ENCODE data around the gene RASGEF1C. TPM values are rescaled to one million over a fixed set of nuclear protein-coding genes. Genes with fewer than 3 reads are reported as not detected.
"Not testable (repeated sequence)": the region's sequence is repeated elsewhere in the genome, so short reads cannot be mapped to it uniquely, and the experiment has no call there.

The RASGEF1C gene
- total RNA-seq, 1 donor from 2014 or later = not detected

GRCh38 chr5:180127682-180128670 is 81.0 kb downstream of the RASGEF1C start:
- Histone ChIP-seq H3K9me3 (no peaks in the 10 kb centered on the region), H3K36me3 (no peaks in the 10 kb centered on the region), H3K27me3 (ENCODE audit: low read depth) (peaks cover 23% of the 10 kb centered on the region), H3K4me3 (no peak overlapping the region), H3K27ac (no peak overlapping the region), H3K4me1 (no peaks in the 10 kb centered on the region)
- ATAC-seq (no peak), DNase-seq (no peak)
- intact Hi-C loops (cut with DNase I) = no loop called here
- TF ChIP-seq, protein P1, sequence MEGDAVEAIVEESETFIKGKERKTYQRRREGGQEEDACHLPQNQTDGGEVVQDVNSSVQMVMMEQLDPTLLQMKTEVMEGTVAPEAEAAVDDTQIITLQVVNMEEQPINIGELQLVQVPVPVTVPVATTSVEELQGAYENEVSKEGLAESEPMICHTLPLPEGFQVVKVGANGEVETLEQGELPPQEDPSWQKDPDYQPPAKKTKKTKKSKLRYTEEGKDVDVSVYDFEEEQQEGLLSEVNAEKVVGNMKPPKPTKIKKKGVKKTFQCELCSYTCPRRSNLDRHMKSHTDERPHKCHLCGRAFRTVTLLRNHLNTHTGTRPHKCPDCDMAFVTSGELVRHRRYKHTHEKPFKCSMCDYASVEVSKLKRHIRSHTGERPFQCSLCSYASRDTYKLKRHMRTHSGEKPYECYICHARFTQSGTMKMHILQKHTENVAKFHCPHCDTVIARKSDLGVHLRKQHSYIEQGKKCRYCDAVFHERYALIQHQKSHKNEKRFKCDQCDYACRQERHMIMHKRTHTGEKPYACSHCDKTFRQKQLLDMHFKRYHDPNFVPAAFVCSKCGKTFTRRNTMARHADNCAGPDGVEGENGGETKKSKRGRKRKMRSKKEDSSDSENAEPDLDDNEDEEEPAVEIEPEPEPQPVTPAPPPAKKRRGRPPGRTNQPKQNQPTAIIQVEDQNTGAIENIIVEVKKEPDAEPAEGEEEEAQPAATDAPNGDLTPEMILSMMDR (IDR thresholded peaks at IDR 0.05) = no peak

DNA sequence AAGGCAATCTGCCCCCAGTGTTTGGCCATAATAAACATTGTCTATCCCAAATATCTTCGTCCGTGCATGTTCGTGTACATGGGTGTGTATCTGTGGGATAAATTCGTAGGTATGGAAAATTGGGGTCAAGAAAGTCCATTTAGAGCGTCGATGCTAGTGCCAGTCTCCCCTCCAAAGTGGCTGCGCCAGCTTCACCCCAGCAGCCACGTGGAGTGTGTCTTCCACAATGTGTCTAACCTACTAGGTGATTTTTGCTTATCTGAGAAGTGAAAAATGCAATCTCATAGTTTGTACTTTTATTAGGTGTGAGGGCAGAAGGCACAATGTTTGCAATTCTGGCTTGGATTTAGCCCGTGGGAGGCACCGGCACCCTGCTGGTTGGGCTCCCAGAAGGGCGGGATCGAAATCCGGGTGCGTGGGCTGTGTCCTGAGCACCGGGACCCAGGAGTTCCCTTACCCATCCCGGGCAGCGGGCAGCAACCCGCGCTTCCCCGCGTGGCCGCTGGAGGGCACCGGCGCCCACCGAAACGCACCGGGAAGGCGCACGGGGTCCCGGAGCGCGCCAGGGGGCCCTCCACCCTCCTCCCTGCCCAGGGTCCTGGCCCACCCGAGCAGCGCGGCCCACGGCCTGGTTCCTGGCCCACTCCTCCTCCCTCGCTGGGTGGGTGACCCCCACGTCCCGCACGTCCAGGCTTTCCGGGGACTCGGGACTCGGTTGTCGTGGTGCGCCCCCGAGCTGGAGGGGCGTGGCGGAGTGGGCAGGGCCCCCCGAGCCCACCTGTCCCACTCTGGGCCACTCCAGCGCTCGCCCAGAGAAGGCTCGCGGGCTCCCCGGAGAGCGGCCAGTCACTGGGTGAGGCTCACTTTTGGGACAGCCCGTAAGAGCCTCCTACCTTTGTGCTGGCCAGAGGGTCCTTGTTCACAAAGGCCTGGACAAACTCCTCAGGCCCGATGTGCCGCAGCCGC is 82.0 kb downstream of the RASGEF1C start:
- no peak for DNase-seq
- Histone ChIP-seq H3K9me3 (no peaks in the 10 kb centered on the region), H3K4me3 (no peak overlapping the region), H3K27ac (no peak overlapping the region), H3K36me3 (no peaks in the 10 kb centered on the region), H3K27me3 (ENCODE audit: low read depth) (peaks cover 25% of the 10 kb centered on the region), H3K4me1 (no peaks in the 10 kb centered on the region)
- intact Hi-C loops (cut with DNase I) = no loop called here
- peak; percentile 75 for ATAC-seq
- TF ChIP-seq, protein P1 (IDR thresholded peaks at IDR 0.05) = peak; percentile 77

DNA sequence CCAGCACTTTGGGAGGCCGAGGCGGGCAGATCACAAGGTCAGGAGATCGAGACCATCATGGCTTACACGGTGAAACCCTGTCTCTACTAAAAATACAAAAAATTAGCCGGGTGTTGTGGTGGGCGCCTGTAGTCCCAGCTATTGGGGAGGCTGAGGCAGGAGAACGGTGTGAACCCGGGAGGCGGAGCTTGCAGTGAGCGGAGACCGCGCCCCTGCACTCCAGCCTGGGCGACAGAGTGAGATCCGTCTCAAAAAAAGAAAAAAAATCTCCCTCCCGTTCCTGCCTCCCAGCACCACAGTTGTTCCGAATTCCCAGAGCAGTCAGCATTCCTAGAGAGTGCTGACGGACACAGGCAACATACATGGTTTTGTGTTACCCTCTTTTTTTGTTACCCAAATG is 82.9 kb downstream of the RASGEF1C start:
- H3K27ac ChIP-seq; H3K9me3 ChIP-seq; intact Hi-C loops (cut with DNase I); ATAC-seq; H3K4me1 ChIP-seq; DNase-seq; H3K4me3 ChIP-seq; H3K36me3 ChIP-seq: not testable (repeated sequence)
- H3K27me3 ChIP-seq (ENCODE audit: low read depth) = peaks cover 30% of the 10 kb centered on the region

DNA sequence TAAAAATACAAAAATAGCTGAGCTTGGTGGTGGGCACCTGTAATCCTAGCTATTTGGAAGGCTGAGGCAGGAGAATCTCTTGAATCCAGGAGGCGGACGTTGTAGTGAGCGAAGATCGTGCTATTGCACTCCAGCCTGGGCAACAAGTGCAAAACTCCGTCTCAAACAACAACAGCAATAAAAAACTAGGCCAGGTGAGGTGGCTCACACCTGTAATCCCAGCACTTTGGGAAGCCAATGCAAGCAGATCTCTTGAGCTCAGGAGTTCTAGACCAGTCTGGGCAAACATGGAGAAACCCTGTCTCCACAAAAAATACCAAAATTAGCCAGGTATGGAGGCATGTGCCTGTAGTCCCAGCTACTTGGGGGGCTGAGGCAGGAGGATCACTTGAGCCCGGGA is 84.3 kb downstream of the RASGEF1C start:
- ATAC-seq; H3K9me3 ChIP-seq; H3K27ac ChIP-seq; H3K4me3 ChIP-seq; H3K36me3 ChIP-seq; intact Hi-C loops (cut with DNase I); DNase-seq; H3K4me1 ChIP-seq: not testable (repeated sequence)
- peaks cover 34% of the 10 kb centered on the region for H3K27me3 ChIP-seq (ENCODE audit: low read depth)

DNA sequence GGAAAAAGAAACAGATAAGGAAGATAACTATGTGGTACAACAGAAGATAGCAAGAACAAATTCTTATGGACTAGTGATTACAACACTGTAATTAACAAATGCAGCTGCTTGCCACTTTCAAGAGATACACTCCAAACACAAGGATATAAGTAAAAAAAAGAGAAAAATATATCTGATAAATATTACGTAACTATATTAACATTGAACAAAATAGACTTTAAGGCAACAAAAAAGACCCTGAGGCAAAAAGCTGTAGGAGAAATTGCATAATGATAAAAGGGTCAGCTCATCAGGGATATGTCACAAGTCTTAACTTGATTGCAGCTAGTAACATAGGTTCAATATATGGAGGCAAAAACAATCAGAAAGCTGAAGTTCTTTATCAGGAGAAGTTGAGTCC is 86.1 kb downstream of the RASGEF1C start:
- Histone ChIP-seq H3K27ac (no peak overlapping the region), H3K4me3 (no peak overlapping the region), H3K9me3 (no peaks in the 10 kb centered on the region), H3K27me3 (ENCODE audit: low read depth) (peaks cover 37% of the 10 kb centered on the region), H3K4me1 (no peaks in the 10 kb centered on the region), H3K36me3 (no peaks in the 10 kb centered on the region)
- DNase-seq (no peak), ATAC-seq (no peak)
- TF ChIP-seq, protein P1 (IDR thresholded peaks at IDR 0.05) = no peak
- intact Hi-C loops (cut with DNase I) = no loop called here

- TF ChIP-seq, protein P1 (IDR thresholded peaks at IDR 0.05) = no peak
- H3K27ac ChIP-seq = no peak overlapping the region
- no peaks in the 10 kb centered on the region for H3K4me1 ChIP-seq
- H3K4me3 ChIP-seq = no peak overlapping the region
- H3K9me3 ChIP-seq = no peaks in the 10 kb centered on the region
- intact Hi-C loops (cut with DNase I) = no loop called here
- DNase-seq (no peak), ATAC-seq (no peak)
- H3K36me3 ChIP-seq = no peaks in the 10 kb centered on the region
- peaks cover 27% of the 10 kb centered on the region for H3K27me3 ChIP-seq (ENCODE audit: low read depth)
Observed at GRCh38 chr5:180121826-180122413, 87.1 kb downstream of the RASGEF1C start.

All from lower lobe of right lung (tissue), 2 donors.